BLaER1 treated with 17β-estradiol and CSF1 and Interleukin-3, amounts not matched to agents 10 nM and 100 nM (cell line): ENCODE measurements around the gene ROBO1.

ENCODE experiments used
- H3K27ac ChIP-seq, 11 experiments: shearing (Covaris generic); formaldehyde crosslinking; 2 replicates each; pipeline ENCODE4 v1.8.1; 2022
- H3K27me3 ChIP-seq, 11 experiments: shearing (Covaris generic); formaldehyde crosslinking; 2 replicates each; pipeline ENCODE4 v1.8.1; 2022
- H3K36me3 ChIP-seq, 11 experiments: shearing (Covaris generic); formaldehyde crosslinking; 2 replicates each; pipeline ENCODE4 v1.8.1; 2022
- H3K4me1 ChIP-seq, 10 experiments: shearing (Covaris generic); formaldehyde crosslinking; 2 replicates each; pipeline ENCODE4 v1.8.1; 2022
- H3K4me2 ChIP-seq, 11 experiments: shearing (Covaris generic); formaldehyde crosslinking; 2 replicates each; pipeline ENCODE4 v1.8.1; 2022
- H3K4me3 ChIP-seq, 10 experiments: shearing (Covaris generic); formaldehyde crosslinking; 2 replicates each; pipeline ENCODE4 v1.8.1; 2022
- H3K9ac ChIP-seq, 11 experiments: shearing (Covaris generic); formaldehyde crosslinking; 2 replicates each; pipeline ENCODE4 v1.8.1; 2022
- H3K9me3 ChIP-seq, 11 experiments: shearing (Covaris generic); formaldehyde crosslinking; replicated peaks in 1 of 11; 2 replicates each; pipeline ENCODE4 v1.8.1; 2022
- H4K20me1 ChIP-seq, 11 experiments: shearing (Covaris generic); formaldehyde crosslinking; 2 replicates each; pipeline ENCODE4 v1.8.1; 2022
- Cebpa-rat ChIP-seq, 11 experiments: shearing (Covaris generic); IDR thresholded peaks; 2 replicates each; pipeline ENCODE4 v1.8.1; 2022

ROBO1 gene

DNA sequence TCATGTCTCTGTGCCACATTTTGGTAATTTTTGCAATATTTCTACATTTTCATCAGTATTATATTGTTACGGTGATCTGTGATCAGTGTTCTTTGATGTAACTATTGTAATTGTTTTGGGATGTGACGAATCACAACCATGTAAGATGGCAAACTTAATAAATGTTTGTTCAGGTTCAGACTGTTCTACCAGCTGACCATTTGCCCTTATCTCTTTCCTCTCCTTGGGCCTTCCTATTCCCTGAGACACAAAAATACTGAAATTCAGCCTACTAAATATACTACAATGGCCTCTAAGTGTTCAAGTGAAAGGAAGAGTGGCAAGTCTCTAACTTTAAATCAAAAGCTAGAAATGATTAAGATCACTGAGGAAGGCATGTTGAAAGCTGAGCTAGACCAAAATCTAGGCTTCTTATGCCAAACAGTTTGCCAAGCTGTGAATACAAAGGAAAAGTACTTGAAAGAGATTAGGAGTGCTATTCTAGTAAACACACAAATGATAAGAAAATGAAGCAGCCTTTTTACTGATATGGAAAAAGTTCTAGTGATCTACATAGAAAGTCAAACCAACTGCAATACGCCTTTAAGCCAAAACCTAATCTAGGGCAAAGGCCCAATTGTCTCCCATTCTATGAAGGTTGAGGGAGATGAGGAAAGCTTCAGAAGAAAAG lies 952.8 kb downstream of the ROBO1 start:
- Histone ChIP-seq H3K4me2 (no peak overlapping the region), H3K4me3 (no peak overlapping the region), H3K27ac (no peak overlapping the region), H4K20me1 (no peaks in the 10 kb centered on the region), H3K27me3 (no peaks in the 10 kb centered on the region), H3K4me1 (no peaks in the 10 kb centered on the region; a peak in 1 of 20 replicates), H3K9me3 (peaks cover 0 to 28% (median 12%) of the 10 kb centered on the region in 11 experiments; a peak in 17 of 22 replicates), H3K9ac (no peak overlapping the region), H3K36me3 (peaks cover 0 to 25% (median 10%) of the 10 kb centered on the region in 11 experiments; a peak in 14 of 22 replicates)
- TF ChIP-seq Cebpa-rat (IDR thresholded peaks at IDR 0.05): no peak

DNA sequence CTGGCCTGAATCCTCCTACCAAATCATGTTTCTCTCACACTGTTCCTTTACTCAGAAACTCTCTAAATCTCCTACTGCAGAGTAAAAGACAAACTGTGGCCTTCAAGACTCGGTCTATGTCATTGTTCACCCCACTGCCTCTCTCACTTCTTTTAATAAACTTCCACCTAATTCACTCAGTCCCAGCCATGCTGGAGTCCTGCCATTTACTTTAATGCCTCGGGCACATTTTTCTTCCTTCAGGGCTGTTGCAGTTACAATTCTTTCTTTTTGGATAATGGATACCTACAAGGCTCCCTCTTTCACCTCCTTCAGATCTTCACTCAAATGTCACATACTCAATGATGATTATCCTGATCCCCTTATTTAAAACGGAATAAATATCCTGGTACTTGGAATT lies 955.6 kb downstream of the ROBO1 start:
- H3K9ac ChIP-seq: no peak overlapping the region
- H3K4me3 ChIP-seq: no peak overlapping the region
- no peaks in the 10 kb centered on the region for H3K4me1 ChIP-seq
- H3K27ac ChIP-seq: no peak overlapping the region
- H4K20me1 ChIP-seq: no peaks in the 10 kb centered on the region
- H3K4me2 ChIP-seq: no peak overlapping the region
- no peaks in the 10 kb centered on the region for H3K27me3 ChIP-seq
- H3K36me3 ChIP-seq: peaks cover 0 to 10% (median 0%) of the 10 kb centered on the region in 11 experiments; a peak in 1 of 22 replicates
- peaks cover 0 to 12% (median 0%) of the 10 kb centered on the region in 11 experiments; a peak in 7 of 22 replicates for H3K9me3 ChIP-seq
- no peak for TF ChIP-seq Cebpa-rat (IDR thresholded peaks at IDR 0.05)

DNA sequence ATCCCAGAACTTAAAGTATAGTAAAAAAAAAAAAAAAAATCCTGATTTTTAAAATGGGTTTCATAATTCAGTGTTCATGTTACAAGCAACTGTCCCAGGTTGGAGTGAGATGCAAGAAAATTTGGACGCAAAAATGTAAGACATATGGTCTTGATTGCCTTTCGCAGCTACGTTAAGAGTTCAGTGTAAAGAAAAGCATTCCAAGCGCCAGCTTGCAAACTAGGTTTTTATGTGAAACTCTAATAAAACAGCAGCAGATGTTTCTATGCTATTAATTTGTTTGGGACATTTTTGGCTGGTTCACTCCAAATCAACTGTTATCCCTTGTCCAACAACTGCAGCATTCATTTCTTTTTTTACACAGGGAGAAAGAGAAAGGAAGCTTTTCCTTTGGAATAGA lies 957.8 kb downstream of the ROBO1 start:
- Histone ChIP-seq H3K36me3 (peaks cover 0 to 5% (median 0%) of the 10 kb centered on the region in 11 experiments; a peak in 1 of 22 replicates), H4K20me1 (no peaks in the 10 kb centered on the region), H3K9ac (no peak overlapping the region), H3K4me2 (no peak overlapping the region), H3K9me3 (peaks cover 0 to 12% (median 0%) of the 10 kb centered on the region in 11 experiments; a peak in 7 of 22 replicates), H3K27ac (no peak overlapping the region), H3K4me3 (no peak overlapping the region), H3K27me3 (no peaks in the 10 kb centered on the region), H3K4me1 (peaks cover 0 to 1% (median under 1%) of the 10 kb centered on the region in 10 experiments; a peak in 11 of 20 replicates)
- TF ChIP-seq Cebpa-rat (IDR thresholded peaks at IDR 0.05): no peak

DNA sequence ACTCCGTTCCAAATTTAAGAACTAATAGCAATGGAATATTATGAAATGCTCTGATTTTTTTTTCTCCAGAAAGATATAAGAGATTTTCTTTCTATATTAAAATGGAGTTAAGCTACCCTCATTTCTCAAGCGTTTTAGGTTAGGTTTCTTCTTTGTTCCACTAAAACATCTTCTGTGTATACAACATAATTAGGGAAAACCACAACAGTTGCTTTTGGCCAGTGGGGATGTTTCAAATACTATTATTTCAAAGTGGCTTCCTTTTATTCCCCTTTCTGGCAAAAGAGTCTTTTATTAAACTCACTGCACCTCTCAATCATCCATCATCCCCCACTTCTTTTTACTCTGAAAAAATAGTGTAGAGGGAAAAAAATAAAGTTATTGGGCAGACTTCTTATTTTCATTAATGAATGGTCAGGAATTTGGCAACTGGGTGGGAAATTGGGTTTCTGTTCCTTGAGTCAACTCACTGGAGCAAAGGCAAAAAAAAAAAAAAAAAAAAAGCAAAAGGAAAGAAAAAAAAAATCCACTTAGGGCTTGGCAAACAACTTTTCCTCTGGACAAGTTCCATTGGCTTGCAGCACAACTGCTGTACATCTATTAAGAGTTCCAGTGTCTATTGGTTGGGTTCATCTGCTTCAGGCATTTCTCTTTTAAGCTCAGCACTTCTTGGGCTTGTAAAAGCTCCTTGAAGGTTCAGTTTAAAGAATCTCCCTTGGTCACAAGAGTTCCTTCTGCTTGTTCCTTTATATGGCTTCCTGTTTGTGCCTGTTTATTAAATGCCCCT lies 963.4 kb downstream of the ROBO1 start:
- peaks cover 0 to 15% (median 8%) of the 10 kb centered on the region in 11 experiments; a peak in 7 of 22 replicates for H3K9me3 ChIP-seq
- peaks cover 0 to 35% (median 12%) of the 10 kb centered on the region in 10 experiments; a peak in 16 of 20 replicates for H3K4me1 ChIP-seq
- H3K4me2 ChIP-seq: peak overlapping the region in 9 of 11 experiments; percentile 1 to 51 (median 25); a peak in 9 of 22 replicates
- H3K9ac ChIP-seq: no peak overlapping the region
- no peak overlapping the region for H3K4me3 ChIP-seq
- no peaks in the 10 kb centered on the region for H3K27me3 ChIP-seq
- no peak overlapping the region for H3K27ac ChIP-seq
- H3K36me3 ChIP-seq: no peaks in the 10 kb centered on the region; a peak in 1 of 22 replicates
- no peak for TF ChIP-seq Cebpa-rat (IDR thresholded peaks at IDR 0.05)
- no peaks in the 10 kb centered on the region for H4K20me1 ChIP-seq

DNA sequence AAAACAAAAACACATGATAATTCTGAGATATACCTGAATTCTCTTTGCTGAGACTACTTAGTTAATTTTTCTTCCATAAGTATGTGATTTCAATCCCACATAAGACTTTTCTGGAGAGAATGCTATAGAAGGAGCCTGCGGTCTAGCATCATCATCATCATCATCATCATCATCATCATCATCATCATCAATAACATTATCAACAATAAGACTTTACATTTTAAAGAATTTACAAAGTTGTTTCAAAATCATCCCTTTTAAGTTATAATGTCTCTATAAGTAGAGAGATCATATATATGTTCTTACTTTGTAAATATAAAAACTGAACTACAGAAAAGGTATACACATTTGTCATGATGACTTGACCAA lies 965.3 kb downstream of the ROBO1 start:
- no peaks in the 10 kb centered on the region for H3K27me3 ChIP-seq
- H3K27ac ChIP-seq: no peak overlapping the region; a peak in 1 of 22 replicates
- no peaks in the 10 kb centered on the region for H4K20me1 ChIP-seq
- TF ChIP-seq Cebpa-rat (IDR thresholded peaks at IDR 0.05): no peak
- H3K4me1 ChIP-seq: peaks cover under 1 to 35% (median 12%) of the 10 kb centered on the region in 10 experiments; a peak in 17 of 20 replicates
- no peak overlapping the region for H3K4me3 ChIP-seq
- H3K36me3 ChIP-seq: no peaks in the 10 kb centered on the region; a peak in 1 of 22 replicates
- H3K4me2 ChIP-seq: peak overlapping the region in 2 of 11 experiments; percentile 25 to 52; a peak in 4 of 22 replicates
- H3K9ac ChIP-seq: no peak overlapping the region
- H3K9me3 ChIP-seq: peaks cover 0 to 15% (median 8%) of the 10 kb centered on the region in 11 experiments; a peak in 7 of 22 replicates

DNA sequence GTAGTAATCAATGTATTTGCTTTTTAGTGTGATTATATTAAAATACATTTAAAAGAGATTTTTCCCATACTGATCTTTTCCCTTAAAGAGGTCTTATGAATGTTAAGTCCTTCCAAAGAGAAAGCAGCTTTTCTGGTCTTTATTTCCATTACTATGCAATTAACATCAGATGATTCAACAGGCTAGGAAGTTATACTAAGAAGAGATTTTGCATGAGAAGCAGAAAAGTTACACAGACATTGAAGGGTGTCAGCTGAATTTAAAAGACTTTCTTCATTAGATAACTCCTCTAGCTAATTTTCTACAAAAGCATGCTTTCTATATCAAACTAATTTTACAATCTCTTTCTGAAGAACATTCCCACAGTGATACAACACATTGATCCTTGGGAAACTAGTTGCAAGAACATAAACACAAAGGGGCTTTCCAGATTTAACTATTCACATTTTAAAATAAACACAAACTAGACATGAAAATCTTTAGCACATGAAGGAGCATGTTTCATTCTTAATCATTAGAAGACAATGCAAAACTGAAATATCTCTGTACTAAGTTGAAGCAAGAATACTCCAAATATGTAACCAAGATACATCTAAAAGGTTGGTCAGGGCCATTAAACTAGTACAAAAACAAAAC lies 965.8 kb downstream of the ROBO1 start:
- Histone ChIP-seq H3K27me3 (no peaks in the 10 kb centered on the region), H3K4me3 (no peak overlapping the region), H3K4me1 (peaks cover 5 to 40% (median 15%) of the 10 kb centered on the region in 10 experiments), H3K36me3 (no peaks in the 10 kb centered on the region; a peak in 1 of 22 replicates), H4K20me1 (no peaks in the 10 kb centered on the region), H3K27ac (peak overlapping the region in 2 of 11 experiments; percentile 14 to 23; a peak in 4 of 22 replicates), H3K4me2 (peak overlapping the region in 3 of 11 experiments; percentile 12 to 52 (median 13); a peak in 4 of 22 replicates), H3K9ac (peak overlapping the region in 1 of 11 experiments; percentile 28; a peak in 2 of 22 replicates), H3K9me3 (peaks cover 0 to 15% (median 8%) of the 10 kb centered on the region in 11 experiments; a peak in 7 of 22 replicates)
- no peak for TF ChIP-seq Cebpa-rat (IDR thresholded peaks at IDR 0.05)

DNA sequence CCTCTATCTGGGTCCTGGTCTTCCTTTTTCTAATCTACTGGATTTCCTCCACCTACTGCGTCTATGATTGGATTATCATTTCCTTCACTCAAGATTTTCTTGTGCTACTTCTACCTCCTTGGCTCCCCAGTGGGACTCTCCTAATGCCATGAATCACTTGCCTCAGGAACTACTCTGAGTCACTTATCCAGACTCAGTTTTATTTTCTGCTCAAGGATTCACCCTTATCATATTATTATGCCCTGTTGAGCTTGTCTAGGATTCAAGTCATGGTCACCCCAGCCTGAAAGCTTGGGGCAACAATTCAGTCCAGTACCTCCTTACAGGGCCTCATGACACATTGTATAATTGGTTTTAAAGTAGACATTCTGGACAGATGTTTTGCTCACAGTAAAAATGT lies 968.1 kb downstream of the ROBO1 start:
- Histone ChIP-seq H3K4me2 (no peak overlapping the region), H3K4me3 (no peak overlapping the region), H3K27me3 (no peaks in the 10 kb centered on the region), H3K9ac (no peak overlapping the region), H4K20me1 (no peaks in the 10 kb centered on the region), H3K36me3 (no peaks in the 10 kb centered on the region), H3K4me1 (peaks cover 12 to 43% (median 20%) of the 10 kb centered on the region in 10 experiments), H3K27ac (no peak overlapping the region), H3K9me3 (peaks cover 0 to 15% (median 8%) of the 10 kb centered on the region in 11 experiments; a peak in 7 of 22 replicates)
- TF ChIP-seq Cebpa-rat (IDR thresholded peaks at IDR 0.05): no peak

DNA sequence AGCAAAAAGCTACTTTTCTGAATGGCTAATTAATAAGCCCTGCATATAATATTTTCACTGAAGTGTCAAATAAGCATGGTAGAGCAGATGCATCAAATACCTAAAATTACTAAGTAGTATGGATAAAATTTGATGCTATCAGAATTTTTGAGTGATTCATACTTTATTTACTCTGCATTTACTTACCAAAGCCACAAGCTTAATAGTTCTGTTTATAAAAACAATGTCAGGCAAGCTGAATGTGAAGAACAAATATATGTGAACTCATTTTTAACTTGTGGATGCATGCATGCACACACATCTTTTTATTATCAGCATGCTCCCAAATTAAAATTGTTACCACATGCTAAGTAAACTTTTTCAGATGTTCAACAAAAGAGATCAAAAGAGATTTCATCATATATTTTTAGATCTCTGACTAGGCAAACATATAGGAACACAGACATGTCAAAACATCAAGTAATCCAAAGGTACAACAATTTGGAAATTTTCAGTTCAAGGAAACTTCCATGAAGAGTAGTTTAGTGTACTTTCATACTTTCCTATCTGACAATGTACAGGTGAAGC lies 969.4 kb downstream of the ROBO1 start:
- no peaks in the 10 kb centered on the region for H4K20me1 ChIP-seq
- no peak overlapping the region for H3K4me2 ChIP-seq
- peaks cover 0 to 15% (median 8%) of the 10 kb centered on the region in 11 experiments; a peak in 7 of 22 replicates for H3K9me3 ChIP-seq
- H3K27me3 ChIP-seq: no peaks in the 10 kb centered on the region
- H3K36me3 ChIP-seq: no peaks in the 10 kb centered on the region
- no peak overlapping the region for H3K4me3 ChIP-seq
- no peak overlapping the region for H3K27ac ChIP-seq
- peaks cover 9 to 30% (median 22%) of the 10 kb centered on the region in 10 experiments for H3K4me1 ChIP-seq
- no peak overlapping the region for H3K9ac ChIP-seq
- TF ChIP-seq Cebpa-rat (IDR thresholded peaks at IDR 0.05): no peak
